ENCODE measurements around the gene MAML2. TPM values are rescaled to one million over a fixed set of nuclear protein-coding genes. Genes with fewer than 3 reads are reported as not detected.

Gene MAML2
- total and polyA plus RNA-seq, 2 of the 8 experiments (the other 6 are each of a cell fraction or from before 2014, with no cell fraction given): 3.8 to 6.6 TPM

DNA sequence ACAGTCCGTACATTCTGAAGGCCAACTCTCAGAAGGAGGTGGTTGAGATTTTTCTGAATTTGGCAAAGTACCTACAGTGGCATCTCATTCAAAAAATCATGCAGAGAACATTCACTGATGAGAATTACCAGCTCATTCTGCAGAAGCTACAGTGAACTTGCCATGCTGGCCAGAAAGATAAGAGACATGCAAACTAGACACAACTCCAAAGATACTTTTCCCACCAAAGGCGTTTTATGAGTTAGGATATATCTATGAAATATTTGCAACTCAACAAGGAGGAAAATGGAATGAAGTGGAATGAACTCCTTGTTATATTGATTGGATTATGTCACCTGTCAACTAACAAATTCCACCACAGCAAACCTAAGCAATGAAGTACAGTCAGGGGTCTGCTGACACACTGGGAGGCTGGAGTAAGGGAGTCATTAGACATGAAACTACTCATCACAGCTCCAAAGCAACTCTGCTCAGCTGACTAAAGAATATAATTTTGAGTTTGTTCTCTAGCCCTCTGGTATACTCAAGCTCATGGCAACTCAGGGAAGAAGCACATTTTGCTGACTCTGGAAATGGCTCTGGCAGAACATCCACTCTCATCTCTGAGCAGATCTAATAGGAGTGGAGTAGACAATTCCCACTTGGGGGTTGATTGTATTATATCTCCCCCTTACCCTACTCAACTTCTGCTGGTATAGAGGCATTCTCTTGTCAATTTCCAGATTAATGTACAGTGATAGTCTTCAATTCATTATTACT is 22.9 kb downstream of the MAML2 start:
- peaks cover 0 to 3% of the 10 kb centered on the region in 2 experiments; a peak in 1 of 4 replicates for H3K9me3 ChIP-seq (ENCODE audit: insufficient read depth in 2 of 2, low read depth in 1 of 2, low read length in 1 of 2)
- no peaks in the 10 kb centered on the region for H3K36me3 ChIP-seq (ENCODE audit: control insufficient read depth in 2 of 4, insufficient read depth in 4 of 4, low read length in 3 of 4)
- H3K27ac ChIP-seq (ENCODE audit: low read depth, low read length): no peak overlapping the region
- peaks cover 0 to 10% (median 4%) of the 10 kb centered on the region in 4 experiments; a peak in 2 of 7 replicates for H3K4me1 ChIP-seq (replicated peaks in 1 of 4; ENCODE audit: control insufficient read depth in 3 of 4, insufficient read depth in 4 of 4, low read length in 3 of 4)
- H3K4ac ChIP-seq (replicated peaks; ENCODE audit: insufficient read length, low read depth, low read length): no peak overlapping the region
- H4K20me1 ChIP-seq (replicated peaks in 1 of 2; ENCODE audit: control insufficient read depth in 1 of 2, insufficient read depth in 2 of 2, low read length in 2 of 2): no peaks in the 10 kb centered on the region
- no peak overlapping the region for H2BK15ac ChIP-seq (ENCODE audit: low read length)
- H3K27me3 ChIP-seq (replicated peaks in 1 of 4; ENCODE audit: control insufficient read depth in 3 of 4, extremely low read depth in 1 of 4, insufficient read depth in 3 of 4, low read length in 3 of 4): no peaks in the 10 kb centered on the region
- H3K14ac ChIP-seq (ENCODE audit: insufficient read length): no peak overlapping the region
- TF ChIP-seq ASH2L (IDR thresholded peaks at IDR 0.05; ENCODE audit: low read length): no peak
- no peak for TF ChIP-seq RXRA (IDR thresholded peaks at IDR 0.05; ENCODE audit: insufficient read depth, low read depth, low read length)
- no peak for TF ChIP-seq SRF (IDR thresholded peaks at IDR 0.05; ENCODE audit: low read depth, low read length)
- no peak for TF ChIP-seq KDM5A (IDR thresholded peaks at IDR 0.05; ENCODE audit: low read length)
- no peak for TF ChIP-seq SP4 (IDR thresholded peaks at IDR 0.05; ENCODE audit: low read length)
- TF ChIP-seq SUZ12 (IDR thresholded peaks at IDR 0.05; ENCODE audit: low read length): no peak
- TF ChIP-seq NANOG (IDR thresholded peaks at IDR 0.05; ENCODE audit: insufficient read depth, low read depth, low read length, poor library complexity, severe bottlenecking): no peak
- no peak for TF ChIP-seq SP1 (IDR thresholded peaks at IDR 0.05; ENCODE audit: low read depth, low read length)
- TF ChIP-seq CEBPB (IDR thresholded peaks at IDR 0.05; ENCODE audit: low read depth, low read length): no peak
- TF ChIP-seq GTF2F1 (IDR thresholded peaks at IDR 0.05; ENCODE audit: borderline replicate concordance, low read depth, low read length): no peak
- TF ChIP-seq SIRT6 (IDR thresholded peaks at IDR 0.05; ENCODE audit: low read length): no peak
- TF ChIP-seq MAFK (IDR thresholded peaks at IDR 0.05; ENCODE audit: low read depth, low read length): no peak
- H2BK20ac ChIP-seq (ENCODE audit: low read length): no peak overlapping the region
- H3K23ac ChIP-seq (ENCODE audit: insufficient read length): no peak overlapping the region
- H4K8ac ChIP-seq (ENCODE audit: extremely low read depth, insufficient read depth, low read length): no peak overlapping the region
- no peak overlapping the region for H3K4me2 ChIP-seq (ENCODE audit: insufficient read depth in 1 of 2, low read depth in 2 of 2, low read length in 2 of 2)
- DNase-seq (ENCODE audit: low read depth in 1 of 2, low spot score in 2 of 2) (no peak), FAIRE-seq (no peak)
- H3K4me3 ChIP-seq (ENCODE audit: extremely low read depth in 1 of 4, insufficient read depth in 2 of 4, low read depth in 3 of 4, low read length in 4 of 4): no peak overlapping the region
- CTCF ChIA-PET (ENCODE audit: partially characterized antibody): interaction anchor here (0.5 to 1.4 kb wide), 3 partner anchors 12 to 75 kb away, joined by 3 to 4 read pairs (median 4); no protein-coding TSS in a partner anchor
- H2BK12ac ChIP-seq (ENCODE audit: low read depth, low read length): no peak overlapping the region
- no peak overlapping the region for H4K91ac ChIP-seq (replicated peaks; ENCODE audit: insufficient read length, low read length)
- no peak overlapping the region for H3K9ac ChIP-seq (replicated peaks in 1 of 4; ENCODE audit: extremely low read depth in 1 of 4, low read depth in 3 of 4, low read length in 3 of 4)
- H3K56ac ChIP-seq (replicated peaks; ENCODE audit: insufficient read length, low read depth, low read length): no peak overlapping the region
- H2AK5ac ChIP-seq (ENCODE audit: low read depth, low read length): no peak overlapping the region
- no peak overlapping the region for H4K5ac ChIP-seq (ENCODE audit: insufficient read length, low read depth, low read length)
- H3K18ac ChIP-seq (ENCODE audit: extremely low read depth, low read length): no peak overlapping the region
- POLR2A ChIA-PET (ENCODE audit: partially characterized antibody): no interaction called here
- H3K23me2 ChIP-seq (ENCODE audit: low read depth, low read length): no peaks in the 10 kb centered on the region
- no peaks in the 10 kb centered on the region for H3K79me2 ChIP-seq (ENCODE audit: control insufficient read depth in 1 of 2, insufficient read depth in 2 of 2, low read length in 2 of 2)
- H2BK120ac ChIP-seq (replicated peaks; ENCODE audit: low read depth, low read length): no peak overlapping the region
- H2BK5ac ChIP-seq (ENCODE audit: low read depth, low read length): no peak overlapping the region
- WGBS, 2 experiments (ENCODE audit: extremely low coverage in 1 of 2, insufficient coverage in 1 of 2, insufficient read length in 1 of 2, insufficient replicate concordance in 2 of 2, low coverage in 1 of 2, low lambda C conversion rate in 2 of 2, missing lambda C conversion rate in 1 of 2): 84% methylated on average over 2 of the region's 2 CpGs; no CpG with 5 or more reads in 1 of the 2 experiments
- no peak overlapping the region for H2AFZ ChIP-seq (ENCODE audit: low read length)
- no peaks in the 10 kb centered on the region; the same call in 1 of the 2 replicates for H3K79me1 ChIP-seq (ENCODE audit: low read depth, low read length)
